NCI-H2227 (cell line): ENCODE results near the gene SNTB2.

ENCODE experiments used
- DNase-seq: peaks from one replicate; lab custom pipeline; 2025; ENCODE audit not compliant: unreplicated experiment; lab: John Stamatoyannopoulos, UW

Gene SNTB2

GRCh38 chr16:69316595-69317034, 129.7 kb downstream of the SNTB2 start:
- no peak for DNase-seq

DNA sequence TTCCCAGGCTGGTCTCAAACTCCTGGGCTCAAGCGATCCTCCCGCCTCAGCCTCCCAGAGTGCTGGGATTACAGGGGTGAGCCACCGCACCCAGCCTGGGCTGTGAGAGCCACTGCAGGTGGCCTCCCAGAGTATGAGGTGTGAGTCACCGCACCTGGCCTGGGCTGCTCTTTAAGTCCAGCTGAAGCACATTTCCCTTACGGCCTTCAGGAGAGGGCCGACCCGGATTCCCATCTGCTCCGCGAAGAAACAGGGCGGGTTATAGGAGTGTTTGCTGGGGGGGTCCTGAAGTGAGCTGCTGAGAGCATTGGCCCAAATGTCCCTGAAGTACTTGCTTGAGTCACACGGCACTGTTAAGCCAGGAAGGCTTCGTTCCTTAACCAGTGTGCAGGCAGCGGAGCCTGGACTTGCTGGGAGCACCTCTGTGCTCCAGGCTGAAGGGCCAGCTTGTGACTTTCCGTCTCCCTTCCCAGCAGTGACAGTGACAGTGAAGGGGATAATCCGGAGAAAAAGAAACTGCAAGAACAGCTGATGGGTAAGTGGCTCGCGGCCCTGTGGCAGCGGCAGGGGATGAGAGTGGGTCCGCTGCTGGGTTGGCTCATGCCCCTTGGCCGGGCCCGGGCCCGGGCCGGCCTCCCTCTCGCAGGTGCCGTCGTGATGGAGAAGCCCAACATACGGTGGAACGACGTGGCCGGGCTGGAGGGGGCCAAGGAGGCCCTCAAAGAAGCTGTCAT, 131.4 kb downstream of the SNTB2 start:
- no peak for DNase-seq

- no peak for DNase-seq
Observed at GRCh38 chr16:69318911-69319289, 131.9 kb downstream of the SNTB2 start.

DNA sequence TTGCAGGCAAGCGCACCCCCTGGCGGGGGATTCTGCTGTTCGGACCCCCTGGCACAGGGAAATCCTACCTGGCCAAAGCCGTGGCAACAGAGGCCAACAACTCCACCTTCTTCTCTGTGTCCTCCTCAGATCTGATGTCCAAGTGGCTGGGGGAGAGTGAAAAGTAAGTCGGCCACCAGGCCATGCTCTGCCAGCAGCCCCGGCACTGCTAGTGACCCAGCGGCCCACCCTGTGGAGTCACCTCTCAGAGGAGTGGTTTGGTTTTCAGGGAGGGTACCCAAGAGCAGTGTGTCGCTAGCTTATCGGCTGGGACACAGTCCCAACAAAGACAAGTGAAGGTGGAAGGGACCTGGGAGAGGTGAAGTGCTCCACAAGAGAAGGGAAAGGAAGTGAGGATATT, 132.4 kb downstream of the SNTB2 start:
- no peak for DNase-seq

GRCh38 chr16:69319826-69320739, 133.1 kb downstream of the SNTB2 start:
- no peak for DNase-seq

GRCh38 chr16:69320740-69321073, 133.7 kb downstream of the SNTB2 start:
- no peak for DNase-seq

- no peak for DNase-seq
Observed at GRCh38 chr16:69321080-69321479, 134.1 kb downstream of the SNTB2 start.

GRCh38 chr16:69322343-69322742, 135.4 kb downstream of the SNTB2 start:
- no peak for DNase-seq

GRCh38 chr16:69323415-69323814, 136.5 kb downstream of the SNTB2 start:
- DNase-seq: no peak

GRCh38 chr16:69324013-69324531, 137.1 kb downstream of the SNTB2 start:
- DNase-seq: no peak

DNA sequence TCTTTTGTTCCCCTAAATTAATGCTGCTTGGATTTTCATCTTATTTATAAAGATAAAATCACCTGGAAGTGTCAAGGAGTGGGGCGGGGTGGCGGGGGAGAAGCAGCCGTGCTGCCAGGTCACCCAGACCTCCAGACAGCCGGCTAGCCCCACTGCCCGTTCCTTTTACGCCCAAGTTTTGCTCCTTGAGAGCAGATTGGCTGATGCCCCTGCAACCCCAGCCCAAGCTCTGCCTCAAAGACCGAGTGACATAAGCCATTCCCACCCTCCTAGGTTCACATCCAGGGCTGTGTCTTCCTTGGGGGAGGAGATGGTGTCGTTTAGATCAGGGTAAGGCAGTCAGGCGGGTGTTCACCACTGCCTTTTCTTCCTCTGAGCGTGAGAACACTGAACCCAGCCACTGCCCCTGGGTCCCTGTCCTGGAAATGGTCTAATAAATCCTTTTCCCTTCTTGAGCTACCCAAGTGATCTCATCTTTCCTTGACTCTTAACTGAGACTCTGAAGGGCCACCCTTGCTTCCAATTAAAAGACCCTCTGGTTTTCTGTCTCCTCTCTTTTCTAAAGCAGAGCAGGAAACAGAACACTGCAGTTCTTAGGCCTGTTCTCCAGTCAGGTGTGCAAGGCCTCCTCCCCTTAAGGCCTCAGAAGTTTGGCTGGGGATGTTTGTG, 137.8 kb downstream of the SNTB2 start:
- no peak for DNase-seq

GRCh38 chr16:69325784-69326171, 138.8 kb downstream of the SNTB2 start:
- DNase-seq: no peak

DNA sequence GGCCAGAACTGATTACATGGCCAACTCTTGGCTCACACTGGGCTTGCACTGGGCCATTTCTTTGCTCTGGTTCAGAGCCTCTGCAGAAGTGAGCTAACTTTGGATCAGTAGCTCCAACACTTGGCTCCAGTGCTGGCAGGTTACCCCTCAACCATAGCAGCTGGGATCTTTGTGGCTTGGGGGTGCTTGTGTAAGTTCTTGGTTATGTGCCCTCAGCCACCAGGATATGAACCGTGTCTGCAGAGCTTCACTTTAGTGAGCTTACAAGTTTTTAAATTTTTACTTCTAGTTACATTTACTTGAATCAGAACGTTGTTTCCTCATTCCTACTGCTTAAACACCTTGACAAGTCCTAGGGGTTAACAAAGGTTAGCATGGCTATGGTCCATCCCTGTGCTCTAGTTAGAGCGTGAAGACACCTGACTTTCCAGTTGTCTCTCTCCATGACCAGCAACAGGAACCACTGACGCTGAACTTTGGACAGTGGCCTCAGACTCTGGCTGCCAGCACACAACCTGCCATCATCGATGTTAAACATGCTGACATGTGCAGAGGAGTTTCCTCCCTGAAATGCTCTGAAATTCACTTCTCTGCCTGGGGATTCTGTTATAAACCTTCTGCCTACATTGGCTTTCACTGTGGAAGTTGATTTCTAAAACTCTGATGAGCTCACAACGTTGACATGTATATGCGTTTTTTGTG, 139.4 kb downstream of the SNTB2 start:
- DNase-seq: no peak

- no peak for DNase-seq
Observed at GRCh38 chr16:69327585-69328310, 140.8 kb downstream of the SNTB2 start.

DNA sequence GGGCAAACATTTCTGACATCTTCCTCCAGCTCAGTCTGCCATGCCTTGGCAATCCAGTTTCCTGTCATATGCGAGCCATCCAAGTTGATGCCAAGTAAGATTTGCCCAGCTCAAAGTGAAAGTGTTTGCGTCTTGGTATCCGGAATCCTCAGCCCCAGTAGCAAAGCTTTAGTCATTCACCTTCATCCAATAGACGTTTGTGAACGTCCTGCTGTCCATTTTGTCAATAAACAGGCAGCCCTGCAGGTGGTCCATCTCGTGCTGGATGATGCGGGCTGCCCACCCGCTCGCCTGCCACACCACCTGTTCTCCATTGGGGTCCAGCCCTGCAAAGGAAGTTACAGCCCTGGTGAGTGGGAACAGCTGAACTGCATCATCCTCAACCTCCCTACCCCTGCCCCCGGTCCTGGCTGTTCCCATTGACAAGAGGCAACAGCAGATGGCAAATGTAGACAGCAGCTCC, 141.9 kb downstream of the SNTB2 start:
- DNase-seq: peak; percentile 42

DNA sequence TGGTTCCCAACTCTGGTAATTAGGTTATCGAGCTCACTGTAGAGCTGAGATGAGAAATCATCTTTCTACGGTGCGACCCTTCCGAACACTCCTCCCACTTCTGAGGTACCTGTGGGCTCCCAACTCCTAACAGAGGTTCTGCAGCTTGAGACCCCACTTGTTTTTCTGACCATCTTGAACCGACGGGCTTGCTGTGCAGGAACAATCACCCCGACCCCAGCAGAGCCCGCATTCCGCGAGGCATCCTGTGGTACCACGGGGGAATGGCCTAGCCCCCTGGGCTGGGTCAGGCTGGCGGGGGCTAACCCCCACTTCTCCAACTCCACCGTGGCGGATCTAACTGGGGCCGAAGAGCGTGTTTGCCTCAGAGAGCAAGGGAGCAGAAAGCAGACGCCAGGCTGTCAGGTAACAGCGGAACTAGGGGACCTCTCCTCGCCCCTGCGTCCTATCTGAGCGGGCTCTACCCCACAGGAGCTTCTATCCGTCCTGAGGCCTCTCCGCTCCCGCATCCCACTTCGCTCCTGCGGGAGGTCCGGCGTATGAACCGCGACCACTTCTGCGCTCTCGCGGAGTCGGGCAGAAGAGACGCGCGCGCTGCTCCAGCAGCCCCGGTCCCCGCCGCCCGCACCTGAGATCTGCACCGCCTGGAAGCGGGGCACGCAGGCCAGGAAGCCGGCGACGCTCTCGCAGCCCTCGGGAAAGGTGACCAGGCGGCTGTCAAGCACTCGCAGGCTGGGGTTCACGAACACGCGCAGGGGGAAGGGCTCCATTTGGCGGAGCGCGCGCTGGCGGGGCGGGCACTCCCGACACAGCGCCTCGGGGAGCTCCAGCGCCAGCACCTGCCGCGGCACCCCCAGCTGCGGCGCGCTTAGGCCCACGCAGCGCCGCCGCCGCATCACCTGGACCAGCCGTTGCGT, 142.7 kb downstream of the SNTB2 start:
- peak; percentile 53 for DNase-seq

- DNase-seq: peak; percentile 94
Observed at GRCh38 chr16:69330286-69331109, 143.5 kb downstream of the SNTB2 start, which contains the start of gene PDF. Gene PDF, minus strand, starts transcription at chr16:69330588. Its CDS starts 18 bp downstream, at chr16:69330570.

- no peak for DNase-seq
Observed at GRCh38 chr16:69334696-69335095, 147.7 kb downstream of the SNTB2 start.
